Measurements from ENCODE around the gene SOX30. TPM values are rescaled to one million over a fixed set of nuclear protein-coding genes. Genes with fewer than 3 reads are reported as not detected.

SOX30 gene
- total RNA-seq, 2 experiments from 2014 or later = 0.09 TPM; not detected in 1

Other genes starting within 250 kb of the SOX30 start
- under 1 TPM in 1 of 2 experiments, not detected in 1; 0.37 TPM for gene NIPAL4, start 192.2 kb downstream of the SOX30 start, total RNA-seq
- gene ADAM19, start 76.7 kb downstream of the SOX30 start, total RNA-seq = 100 to 1,000 TPM; 219 to 341 TPM
- not detected for gene C5orf52, start 19.1 kb upstream of the SOX30 start, total RNA-seq
- 10 to 100 TPM; 12.9 to 16.3 TPM for gene THG1L, start 79.0 kb upstream of the SOX30 start, total RNA-seq
- gene LSM11, start 91.3 kb upstream of the SOX30 start, total RNA-seq = 1 to 10 TPM; 5.5 to 7.2 TPM
- 10 to 100 TPM; 48.4 to 56.6 TPM for gene CLINT1, start 206.7 kb upstream of the SOX30 start, total RNA-seq

Data from activated CD8-positive, alpha-beta memory T cell treated with anti-CD3 and anti-CD28 coated beads, Interleukin-2, amount 10 ng/mL, durations not matched to agents 7 days and 5 days (primary cell).